ENCODE measurements around the gene HOXA13. TPM values are rescaled to one million over a fixed set of nuclear protein-coding genes. Genes with fewer than 3 reads are reported as not detected.

HOXA13 gene
- total RNA-seq, 1 donor from 2014 or later: not detected

- intact Hi-C loops (cut with micrococcal nuclease): loop anchor here (5.0 kb wide), 2 partner anchors 660 to 1300 kb away; no protein-coding TSS in a partner anchor
These were observed 37.2 kb downstream of the HOXA13 start for GRCh38 chr7:27162561-27163287.

GRCh38 chr7:27161721-27162560 is 38.0 kb downstream of the HOXA13 start:
- intact Hi-C loops (cut with micrococcal nuclease): loop anchor here (1.0 to 5.0 kb wide), 7 partner anchors 65 to 1300 kb away; no protein-coding TSS in a partner anchor

- intact Hi-C loops (cut with micrococcal nuclease): loop anchor here (1.0 to 5.0 kb wide), 7 partner anchors 64 to 1299 kb away; no protein-coding TSS in a partner anchor
These were observed 38.6 kb downstream of the HOXA13 start for GRCh38 chr7:27161214-27161720.

- intact Hi-C loops (cut with micrococcal nuclease): loop anchor here (1.0 to 5.0 kb wide), 8 partner anchors 10 to 1298 kb away; no protein-coding TSS in a partner anchor
These were observed 39.2 kb downstream of the HOXA13 start for GRCh38 chr7:27160546-27161213.

- intact Hi-C loops (cut with micrococcal nuclease): loop anchor here (1.0 to 5.0 kb wide), 4 partner anchors 10 to 1298 kb away; no protein-coding TSS in a partner anchor
These were observed 39.7 kb downstream of the HOXA13 start for GRCh38 chr7:27160145-27160545.

- intact Hi-C loops (cut with micrococcal nuclease): loop anchor here (1.0 to 5.0 kb wide), 5 partner anchors 9 to 1297 kb away; no protein-coding TSS in a partner anchor
These were observed 40.4 kb downstream of the HOXA13 start for GRCh38 chr7:27159266-27160144.

GRCh38 chr7:27158436-27159265 is 41.2 kb downstream of the HOXA13 start:
- intact Hi-C loops (cut with micrococcal nuclease): loop anchor here (2.0 kb wide), 1 partner anchor 14 kb away; no protein-coding TSS in a partner anchor

- intact Hi-C loops (cut with micrococcal nuclease): loop anchor here (1.0 to 2.0 kb wide), 3 partner anchors 8 to 27 kb away; partner anchors contain the start of gene HOXA11
These were observed 42.0 kb downstream of the HOXA13 start for GRCh38 chr7:27157702-27158431.

GRCh38 chr7:27156916-27157701 is 42.8 kb downstream of the HOXA13 start:
- intact Hi-C loops (cut with micrococcal nuclease): loop anchor here (1.0 to 2.0 kb wide), 2 partner anchors 9 to 28 kb away; partner anchors contain the start of gene HOXA11

- intact Hi-C loops (cut with micrococcal nuclease): loop anchor here (2.0 kb wide), 1 partner anchor 28 kb away; the partner anchor contains the start of gene HOXA11
These were observed 43.4 kb downstream of the HOXA13 start, which contains the start of gene HOXA7 for GRCh38 chr7:27156508-27156898. TSS of gene HOXA7 (minus strand) at chr7:27156675. CDS start at chr7:27156545, 130 bp downstream.

GRCh38 chr7:27155816-27156507 is 43.9 kb downstream of the HOXA13 start:
- intact Hi-C loops (cut with micrococcal nuclease): loop anchor here (2.0 kb wide), 1 partner anchor 29 kb away; the partner anchor contains the start of gene HOXA11

GRCh38 chr7:27154901-27155815 is 44.7 kb downstream of the HOXA13 start:
- intact Hi-C loops (cut with micrococcal nuclease): no loop called here

GRCh38 chr7:27154369-27154768 is 45.5 kb downstream of the HOXA13 start:
- intact Hi-C loops (cut with micrococcal nuclease): no loop called here

GRCh38 chr7:27153526-27153925 is 46.4 kb downstream of the HOXA13 start:
- intact Hi-C loops (cut with micrococcal nuclease): no loop called here

GRCh38 chr7:27152816-27153442 is 47.0 kb downstream of the HOXA13 start:
- intact Hi-C loops (cut with micrococcal nuclease): no loop called here

All from T-helper 2 cell treated with Interferon-gamma antibody and Interleukin-4, amounts not matched to agents 100 ng/mL and 5 ng/mL, for 36 hours (primary cell).